IPS-18a (cell line): Measurements from ENCODE around the gene ODF4.

Experiments
- H3K27ac ChIP-seq: one replicate; pipeline ENCODE4 v1.5.1; 2013; ENCODE audit warnings: low read length
- H3K27me3 ChIP-seq: one replicate; pipeline ENCODE4 v1.6.1; 2013; ENCODE audit warnings: mild to moderate bottlenecking, low read length; ENCODE audit not compliant: control insufficient read depth, insufficient read depth
- H3K36me3 ChIP-seq: one replicate; pipeline ENCODE4 v1.6.1; 2013; ENCODE audit warnings: low read depth, low read length; ENCODE audit not compliant: control insufficient read depth
- H3K4me1 ChIP-seq: one replicate; pipeline ENCODE4 v1.6.1; 2013; ENCODE audit warnings: low read depth, low read length; ENCODE audit not compliant: control insufficient read depth
- H3K4me3 ChIP-seq: one replicate; pipeline ENCODE4 v1.5.1; 2013; ENCODE audit warnings: low read length
- H3K9ac ChIP-seq: one replicate; pipeline ENCODE4 v1.6.1; 2013; ENCODE audit warnings: mild to moderate bottlenecking, low read length, moderate library complexity
- H3K9me3 ChIP-seq: one replicate; pipeline ENCODE4 v1.6.1; 2013; ENCODE audit warnings: low read depth, low read length; ENCODE audit not compliant: control insufficient read depth

Gene ODF4

DNA sequence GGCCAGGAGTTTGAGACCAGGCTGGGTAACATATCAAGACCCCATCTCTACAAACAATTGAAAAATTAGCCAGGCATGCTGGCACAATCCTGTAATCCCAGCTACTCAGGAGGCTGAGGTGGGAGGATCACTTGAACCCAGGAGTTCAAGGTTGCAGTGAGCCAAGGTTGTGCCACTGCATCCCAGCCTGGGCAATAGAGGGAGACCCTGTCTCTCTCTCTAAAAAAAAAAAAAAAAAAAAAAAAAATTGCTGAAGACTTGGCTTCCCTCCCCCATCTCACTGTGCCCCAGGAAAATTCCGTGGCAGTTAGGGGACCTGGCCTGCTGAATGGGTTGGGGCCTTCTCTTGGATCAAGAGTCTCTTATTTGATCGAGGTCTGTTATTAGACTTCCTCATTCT lies at the start of gene ODF4:
Gene ODF4 (plus strand): TSS at position 301 of the 400 bp plus-strand sequence. CDS start 212 bp downstream, outside the sequence.
- Histone ChIP-seq H3K4me3 (no peak within 1 kb of the TSS), H3K4me1 (peaks cover 17% of the 10 kb centered on the region), H3K9ac (no peak within 1 kb of the TSS), H3K27me3 (no peaks in the 10 kb centered on the region), H3K9me3 (no peaks in the 10 kb centered on the region), H3K36me3 (no peaks in the 10 kb centered on the region), H3K27ac (no peak within 1 kb of the TSS)

GRCh38 chr17:8290043-8290442 lies 49.6 kb upstream of the ODF4 start:
- H3K4me1 ChIP-seq, result peaks cover 6% of the 10 kb centered on the region
- no peak overlapping the region for H3K27ac ChIP-seq
- H3K36me3 ChIP-seq, result no peaks in the 10 kb centered on the region
- no peaks in the 10 kb centered on the region for H3K27me3 ChIP-seq
- H3K9ac ChIP-seq, result no peak overlapping the region
- H3K9me3 ChIP-seq, result no peaks in the 10 kb centered on the region
- no peak overlapping the region for H3K4me3 ChIP-seq

DNA sequence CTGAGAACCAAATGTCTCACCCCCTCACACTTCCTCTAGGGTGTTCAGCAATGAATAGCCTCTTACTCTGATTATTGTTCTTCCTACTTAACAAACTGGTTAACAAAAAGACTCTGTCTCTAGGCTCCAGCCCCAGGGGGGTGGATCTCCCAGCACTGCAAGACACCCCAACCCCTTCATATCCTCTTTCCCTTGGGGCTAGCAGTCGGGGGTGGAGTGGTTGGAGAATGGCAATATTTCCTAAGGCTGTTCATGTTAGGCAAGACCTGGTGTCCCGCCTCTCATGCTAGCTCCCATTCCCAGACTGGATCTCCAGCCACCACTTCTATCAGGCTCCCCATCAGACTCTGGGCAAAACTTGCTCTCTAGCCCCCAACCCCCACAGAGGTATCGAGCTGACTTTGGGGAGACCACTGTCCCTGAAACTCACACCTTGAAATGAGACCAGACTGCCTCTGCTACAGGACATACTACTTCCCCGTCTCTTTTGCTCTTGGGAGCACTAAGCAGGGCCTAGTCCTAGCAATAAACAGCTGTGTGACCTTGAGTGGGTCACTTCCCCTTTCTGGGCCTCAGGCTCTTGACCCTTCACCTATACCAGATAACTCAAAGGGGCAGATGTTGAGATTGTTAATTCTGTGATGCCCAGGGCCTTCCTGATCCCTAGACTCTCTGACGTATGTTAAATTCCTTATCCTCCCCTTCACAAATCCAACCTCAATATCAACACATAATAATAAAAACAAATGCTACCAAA lies 46.8 kb upstream of the ODF4 start:
- Histone ChIP-seq H3K4me3 (no peak overlapping the region), H3K9ac (no peak overlapping the region), H3K4me1 (peaks cover 6% of the 10 kb centered on the region), H3K27me3 (no peaks in the 10 kb centered on the region), H3K36me3 (no peaks in the 10 kb centered on the region), H3K27ac (no peak overlapping the region), H3K9me3 (no peaks in the 10 kb centered on the region)

- Histone ChIP-seq H3K36me3 (no peaks in the 10 kb centered on the region), H3K27ac (no peak overlapping the region), H3K9me3 (no peaks in the 10 kb centered on the region), H3K9ac (no peak overlapping the region), H3K27me3 (no peaks in the 10 kb centered on the region), H3K4me1 (peaks cover 3% of the 10 kb centered on the region), H3K4me3 (no peak overlapping the region)
Observed at GRCh38 chr17:8294361-8294760, 45.3 kb upstream of the ODF4 start.

GRCh38 chr17:8294814-8295316 lies 44.8 kb upstream of the ODF4 start:
- Histone ChIP-seq H3K27ac (no peak overlapping the region), H3K36me3 (no peaks in the 10 kb centered on the region), H3K4me1 (no peaks in the 10 kb centered on the region), H3K9ac (peak overlapping the region; percentile 16), H3K27me3 (no peaks in the 10 kb centered on the region), H3K9me3 (no peaks in the 10 kb centered on the region), H3K4me3 (peak overlapping the region; percentile 75)

- Histone ChIP-seq H3K9me3 (no peaks in the 10 kb centered on the region), H3K36me3 (no peaks in the 10 kb centered on the region), H3K4me1 (no peaks in the 10 kb centered on the region), H3K27me3 (no peaks in the 10 kb centered on the region), H3K27ac (no peak overlapping the region), H3K9ac (no peak overlapping the region), H3K4me3 (no peak overlapping the region)
Observed at GRCh38 chr17:8300226-8300625, 39.4 kb upstream of the ODF4 start.

DNA sequence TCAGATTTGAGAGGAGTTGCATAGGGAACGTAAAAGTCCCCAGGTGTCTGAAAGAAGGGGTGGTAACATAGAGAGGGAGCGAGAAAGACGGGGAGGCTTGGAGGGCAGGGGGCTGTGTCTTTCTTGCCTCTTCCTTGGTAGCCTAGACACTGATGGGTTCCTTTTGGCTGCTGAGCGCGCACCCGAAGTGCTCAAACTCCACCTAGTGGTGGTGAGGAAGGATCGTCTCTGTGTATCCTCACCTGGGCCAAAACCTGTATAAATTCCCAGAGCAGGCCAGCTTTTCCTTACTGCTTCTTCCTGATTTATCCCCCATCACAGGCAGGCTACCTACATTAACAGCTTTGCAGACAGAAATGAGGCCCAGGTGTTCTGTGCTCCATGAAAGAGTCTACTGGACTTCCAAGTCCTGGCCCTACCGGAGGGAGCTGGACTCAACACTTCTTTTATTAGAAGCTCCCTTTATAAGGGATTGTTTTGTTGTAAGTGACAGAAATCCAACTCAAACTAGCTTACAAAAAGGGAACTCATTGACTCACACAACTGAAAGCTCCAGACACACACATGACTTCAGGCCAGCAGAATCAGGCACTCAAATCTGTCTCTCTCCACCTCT lies 38.9 kb upstream of the ODF4 start:
- no peak overlapping the region for H3K27ac ChIP-seq
- H3K4me3 ChIP-seq, result no peak overlapping the region
- H3K27me3 ChIP-seq, result no peaks in the 10 kb centered on the region
- H3K4me1 ChIP-seq, result no peaks in the 10 kb centered on the region
- H3K9me3 ChIP-seq, result no peaks in the 10 kb centered on the region
- no peaks in the 10 kb centered on the region for H3K36me3 ChIP-seq
- no peak overlapping the region for H3K9ac ChIP-seq

DNA sequence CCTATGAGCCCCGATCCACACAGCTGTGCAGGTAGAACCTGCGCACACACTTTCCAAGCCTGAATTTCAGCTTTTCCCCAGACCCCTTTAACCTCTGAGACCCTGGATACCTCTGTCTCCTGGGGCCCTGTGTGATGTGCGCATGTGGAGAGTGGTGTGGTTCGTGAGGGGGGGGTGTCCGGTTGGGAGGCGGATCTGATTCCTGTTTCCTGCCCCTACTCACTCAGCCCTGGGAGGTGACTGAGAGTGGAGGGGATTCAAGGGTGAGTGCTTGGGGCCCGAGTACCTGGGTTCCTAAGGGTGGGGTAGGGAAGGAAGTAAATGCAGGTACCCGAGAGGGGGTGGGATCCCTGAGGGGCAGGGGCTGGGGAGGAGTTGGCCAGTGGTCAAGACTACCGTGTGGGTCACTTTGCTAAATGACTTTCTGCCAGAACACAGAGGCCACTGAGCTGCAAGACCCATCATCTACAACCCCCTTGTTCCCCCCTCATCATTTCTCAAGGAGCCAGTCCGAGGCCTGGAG lies 29.0 kb upstream of the ODF4 start:
- H3K27me3 ChIP-seq, result peaks cover 18% of the 10 kb centered on the region
- H3K9ac ChIP-seq, result no peak overlapping the region
- H3K4me3 ChIP-seq, result no peak overlapping the region
- no peak overlapping the region for H3K27ac ChIP-seq
- H3K9me3 ChIP-seq, result no peaks in the 10 kb centered on the region
- H3K4me1 ChIP-seq, result peaks cover 4% of the 10 kb centered on the region
- H3K36me3 ChIP-seq, result no peaks in the 10 kb centered on the region

DNA sequence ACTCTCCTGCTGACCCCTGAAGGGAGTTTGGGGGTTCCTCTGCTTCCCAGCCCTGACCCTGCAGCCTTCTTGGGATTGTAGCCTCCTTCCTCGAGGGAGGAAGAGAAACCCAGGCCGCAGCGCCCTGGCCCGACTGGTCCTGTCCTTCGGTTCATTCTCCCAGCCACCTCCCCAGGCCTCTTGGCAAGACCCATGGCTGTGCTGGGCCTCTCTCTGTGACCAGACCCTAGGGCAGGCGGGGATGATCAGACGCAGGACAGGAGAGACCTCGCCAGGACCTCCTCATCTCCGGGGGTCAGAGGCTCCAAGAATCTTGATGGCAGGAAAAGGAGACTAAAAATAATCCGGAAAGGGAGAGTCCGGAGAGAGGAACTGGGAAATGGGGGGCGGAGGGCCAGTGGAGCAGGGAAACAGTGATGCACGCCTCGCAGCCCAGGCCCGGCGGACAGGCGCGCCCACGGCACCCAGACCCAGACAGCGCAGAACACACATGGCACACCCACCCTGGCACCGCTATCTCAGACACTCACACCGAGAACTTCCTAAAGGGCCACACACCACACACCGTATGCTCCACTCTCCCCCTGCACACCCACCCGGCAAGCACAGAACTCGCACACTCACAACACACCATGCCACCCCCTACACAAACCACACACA lies 28.4 kb upstream of the ODF4 start:
- Histone ChIP-seq H3K9me3 (no peaks in the 10 kb centered on the region), H3K36me3 (no peaks in the 10 kb centered on the region), H3K4me3 (no peak overlapping the region), H3K27ac (no peak overlapping the region), H3K9ac (no peak overlapping the region), H3K4me1 (peaks cover 4% of the 10 kb centered on the region), H3K27me3 (peaks cover 24% of the 10 kb centered on the region)

DNA sequence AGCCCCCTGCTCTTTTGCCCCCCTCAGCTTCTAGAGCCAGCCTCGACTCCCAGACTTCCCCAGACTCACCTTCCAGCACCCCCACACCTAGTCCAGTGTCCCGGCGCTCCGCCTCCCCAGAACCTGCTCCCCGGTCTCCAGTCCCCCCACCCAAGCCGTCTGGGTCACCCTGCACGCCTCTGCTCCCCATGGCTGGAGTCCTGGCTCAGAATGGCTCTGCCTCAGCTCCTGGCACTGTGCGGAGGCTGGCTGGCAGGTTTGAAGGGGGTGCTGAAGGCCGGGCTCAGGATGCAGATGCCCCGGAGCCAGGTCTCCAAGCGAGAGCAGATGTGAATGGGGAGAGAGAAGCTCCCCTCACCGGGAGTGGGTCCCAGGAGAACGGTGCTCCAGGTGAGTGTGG lies 27.4 kb upstream of the ODF4 start:
- Histone ChIP-seq H3K4me1 (peaks cover 4% of the 10 kb centered on the region), H3K36me3 (no peaks in the 10 kb centered on the region), H3K9me3 (no peaks in the 10 kb centered on the region), H3K9ac (no peak overlapping the region), H3K27ac (no peak overlapping the region), H3K27me3 (peaks cover 34% of the 10 kb centered on the region), H3K4me3 (no peak overlapping the region)

- no peak overlapping the region for H3K9ac ChIP-seq
- H3K4me1 ChIP-seq, result peaks cover 4% of the 10 kb centered on the region
- H3K4me3 ChIP-seq, result no peak overlapping the region
- no peaks in the 10 kb centered on the region for H3K36me3 ChIP-seq
- H3K27me3 ChIP-seq, result peaks cover 35% of the 10 kb centered on the region
- H3K27ac ChIP-seq, result no peak overlapping the region
- H3K9me3 ChIP-seq, result no peaks in the 10 kb centered on the region
Observed at GRCh38 chr17:8312726-8313600, 26.7 kb upstream of the ODF4 start.
